Lower leg skin (tissue), 4 donors: ENCODE measurements around the gene MAD1L1. TPM values are rescaled to one million over a fixed set of nuclear protein-coding genes. Genes with fewer than 3 reads are reported as not detected.

Source experiments
- DNase-seq, 2 donors: peaks; one replicate each; pipeline ENCODE4 v3.0.0-alpha.2; 2019; ENCODE audit warnings: low spot score in 2 of 2
- H3K4me3 ChIP-seq: fragments of 200-600 bp; sonication (generic); 2 replicates; pipeline ENCODE4 v1.5.1; 2017; ENCODE audit warnings: mild to moderate bottlenecking, low read depth; ENCODE audit not compliant: poor library complexity, severe bottlenecking
- CTCF ChIP-seq, 3 donors: fragments of 450-650 bp; IDR thresholded peaks; one replicate each; pipeline ENCODE4 v1.5.1; 2016; ENCODE audit warnings: antibody characterized with exemption in 3 of 3, mild to moderate bottlenecking in 3 of 3, moderate library complexity in 2 of 3
- POLR2A ChIP-seq, 2 donors: fragments of 450-650 bp; IDR thresholded peaks; one replicate each; pipeline ENCODE4 v1.6.1; 2016 to 2017; ENCODE audit warnings: antibody characterized with exemption in 2 of 2, mild to moderate bottlenecking in 1 of 2, moderate library complexity in 1 of 2
- WGBS, 2 donors: methylation state at CpG; one replicate each; pipeline ENCODE4 v1.1.5; 2018; 5-methylcytosine and 5-hydroxymethylcytosine counted together
- intact Hi-C: fragments of 100-400 bp; cut with DNase I; formaldehyde crosslinking; loops from one replicate; pipeline ENCODE4 v1.15.0; 2023; ENCODE audit warnings: low total_unique reads
- total RNA-seq, 4 donors: library from RNA; depleted of rRNA; stranded (reverse); fragments of >200 nt; gene quantifications; one replicate each; pipeline ENCODE4 v1.1.0, GENCODE V29; 2016

The MAD1L1 gene
- total RNA-seq, 4 donors from 2014 or later = 37.7 to 77.8 (median 59.4) TPM

GRCh38 chr7:2190531-2190930 is 42.2 kb downstream of the MAD1L1 start:
- no peak for TF ChIP-seq POLR2A (IDR thresholded peaks at IDR 0.05)
- TF ChIP-seq CTCF (IDR thresholded peaks at IDR 0.05) = no peak
- WGBS, 2 donors = 89 to 91% methylated on average over 10 of the region's 10 CpGs
- intact Hi-C loops = no loop called here
- DNase-seq = peak in 1 of 2 donors; percentile 70
- H3K4me3 ChIP-seq = no peak overlapping the region

GRCh38 chr7:2186166-2186565 is 46.6 kb downstream of the MAD1L1 start:
- 82 to 88% methylated on average over 4 of the region's 4 CpGs for WGBS, 2 donors
- intact Hi-C loops = no loop called here
- TF ChIP-seq POLR2A (IDR thresholded peaks at IDR 0.05) = no peak
- no peak for TF ChIP-seq CTCF (IDR thresholded peaks at IDR 0.05)
- H3K4me3 ChIP-seq = no peak overlapping the region
- DNase-seq = no peak

- 94% methylated on average over 8 of the region's 8 CpGs for WGBS, 2 donors
- TF ChIP-seq POLR2A (IDR thresholded peaks at IDR 0.05) = no peak
- no peak for TF ChIP-seq CTCF (IDR thresholded peaks at IDR 0.05)
- DNase-seq = peak in 1 of 2 donors; percentile 70
- intact Hi-C loops = no loop called here
- no peak overlapping the region for H3K4me3 ChIP-seq
Measured at GRCh38 chr7:2185715-2186114, 47.0 kb downstream of the MAD1L1 start.

GRCh38 chr7:2182461-2182860 is 50.3 kb downstream of the MAD1L1 start:
- no peak overlapping the region for H3K4me3 ChIP-seq
- 96 to 98% methylated on average over 10 of the region's 10 CpGs for WGBS, 2 donors
- no peak for TF ChIP-seq POLR2A (IDR thresholded peaks at IDR 0.05)
- no peak for TF ChIP-seq CTCF (IDR thresholded peaks at IDR 0.05)
- DNase-seq = no peak
- intact Hi-C loops = no loop called here

- intact Hi-C loops = no loop called here
- H3K4me3 ChIP-seq = no peak overlapping the region
- DNase-seq = peak in 1 of 2 donors; percentile 56
- WGBS, 2 donors = 71 to 77% methylated on average over 13 of the region's 13 CpGs
- TF ChIP-seq CTCF (IDR thresholded peaks at IDR 0.05) (no peak), POLR2A (IDR thresholded peaks at IDR 0.05) (no peak)
Measured at GRCh38 chr7:2181077-2181854, 51.5 kb downstream of the MAD1L1 start.

- 88 to 90% methylated on average over 8 of the region's 8 CpGs for WGBS, 2 donors
- DNase-seq = no peak
- intact Hi-C loops = no loop called here
- TF ChIP-seq CTCF (IDR thresholded peaks at IDR 0.05) (no peak), POLR2A (IDR thresholded peaks at IDR 0.05) (no peak)
- no peak overlapping the region for H3K4me3 ChIP-seq
Measured at GRCh38 chr7:2180081-2180480, 52.7 kb downstream of the MAD1L1 start.
